Heart right ventricle (tissue), 16 donors: Measurements from ENCODE around the gene DCTN2. TPM values are rescaled to one million over a fixed set of nuclear protein-coding genes. Genes with fewer than 3 reads are reported as not detected.

Experiments
- ATAC-seq, 8 donors: fragments of 200-7000 bp; cut with Tn5 transposase; one replicate each; pipeline ENCODE4 v1.9.1; 2020; ENCODE audit warnings: mild to moderate bottlenecking in 8 of 8, moderate library complexity in 8 of 8, moderate number of reproducible peaks in 1 of 8
- DNase-seq, 2 donors: peaks; one replicate each; pipeline ENCODE4 v3.0.0-alpha.2; 2020
- H3K27ac ChIP-seq, 10 donors: fragments of 200-600 bp; sonication (generic) in 2 of 10; one replicate each; pipeline versions ENCODE4 v1.5.0 to v1.8.0; 2020 to 2022; ENCODE audit warnings: mild to moderate bottlenecking in 3 of 10
- H3K27me3 ChIP-seq, 7 donors: fragments of 200-600 bp; one replicate each; pipeline ENCODE4 v1.8.0; 2021 to 2022; ENCODE audit warnings: mild to moderate bottlenecking in 2 of 7
- H3K36me3 ChIP-seq, 9 donors: fragments of 200-600 bp; sonication (generic) in 1 of 9; one replicate each; pipeline versions ENCODE4 v1.5.0 to v1.8.0; 2020 to 2022; ENCODE audit warnings: mild to moderate bottlenecking in 2 of 9
- H3K4me1 ChIP-seq, 9 donors: fragments of 200-600 bp; sonication (generic) in 1 of 9; one replicate each; pipeline versions ENCODE4 v1.5.0 to v1.8.0; 2020 to 2022; ENCODE audit warnings: mild to moderate bottlenecking in 4 of 9
- H3K4me3 ChIP-seq, 10 donors: fragments of 200-600 bp; sonication (generic) in 2 of 10; one replicate each; pipeline versions ENCODE4 v1.5.0 to v1.8.0; 2020 to 2022; ENCODE audit warnings: mild to moderate bottlenecking in 7 of 10, moderate library complexity in 2 of 10
- H3K9me3 ChIP-seq, 11 donors: fragments of 200-600 bp in 10 of 11; sonication (generic) in 2 of 11; one replicate each; pipeline versions ENCODE4 v1.5.0 to v1.8.0; 2013 to 2022; ENCODE audit warnings: mild to moderate bottlenecking in 2 of 11, control low read depth in 1 of 11, moderate library complexity in 1 of 11
- WGBS, 2 donors: extraction: QIAGEN DNeasy Blood & Tissue Kit; methylation state at CpG; one replicate each; pipeline ENCODE4 v1.1.7; 2013; ENCODE audit warnings: inconsistent platforms in 1 of 2; 5-methylcytosine and 5-hydroxymethylcytosine counted together
- intact Hi-C, 10 donors: fragments of 100-400 bp; cut with DNase I; formaldehyde crosslinking; loops; one replicate each; pipeline versions ENCODE4 v1.11.1 to v1.14.2; 2022
- polyA plus RNA-seq, 2 donors: library from polyadenylated mRNA; stranded (reverse); fragments of 200-250 nt; gene quantifications; one replicate each; pipeline ENCODE4 v1.2.3, GENCODE V29; 2013
- total RNA-seq, 10 donors: library from RNA; stranded (reverse); fragmentation: NEBNext Ultra II Directional in 3 of 10; extraction: Animal tissue kit (Norgen Biotek cat#: 25700) in 3 of 10; gene quantifications; one replicate each; pipeline versions ENCODE4 v1.2.1 to v1.2.4, GENCODE V29; 2021 to 2023
- TF ChIP-seq, protein P1 (sequence below), 9 donors: fragments of 200-600 bp; sonication (generic) in 2 of 9; IDR thresholded peaks; one replicate each; pipeline versions ENCODE4 v1.5.0 to v1.8.0; 2021 to 2022; ENCODE audit warnings: antibody characterized with exemption in 9 of 9, mild to moderate bottlenecking in 5 of 9, moderate library complexity in 1 of 9
- donor health status: Arrhythmogenic right ventricular cardiomyopathy.
- donor health status: ischemic (EF 13 %, LVEDD 7.1; RV severe dilation, severe dysfunction).
- donor health status: healthy with polysubstance abuse.
- donor health status: DM: no; HTN: yes; CAD: no.
- donor health status: DM: no; HTN: no; CAD: no.
- donor health status: ischemic (EF 25% LVEDD 6.9; RV normal size, moderate dysfunction).
- donor health status: ischemic (EF 25% LVEDD 5.7; RV mildly dilated, moderate dysfunction).
- donor health status: healthy.
- donor health status: DM: yes; HTN: yes; CAD: no.
- donor health status: Ischemic cardiomyopathy.
- donor health status: ischemic (EF 35%, LVEDD 5.7; RV mildly dilated, moderate dysfunction).
- donor health status: nonischemic (EF 11% LVEDD 7.7; RV severe dilation, severe dysfunction).
- donor health status: DM: yes; HTN: yes; CAD: no.
- donor health status: PGD.
- donor health status: ischemic (EF 29% LVEDD 5.4; RV normal size, mild dysfunction).
- donor health status: nonischemic (EF 23%, LVEDD 6.1; RV moderate dilation, normal function).

Gene DCTN2
- total and polyA plus RNA-seq, 12 donors: 45.9 to 174 (median 101) TPM

- intact Hi-C loops: loop anchor here in 2 of 10 donors (2.0 kb wide), 1 partner anchor 24 kb away; the partner anchor contains the start of gene DCTN2 (in 2 of the 2)
- peak in 3 of 8 donors; percentile 0 to 8 (median 2) for ATAC-seq
Observed at GRCh38 chr12:57522887-57523705, 23.9 kb downstream of the DCTN2 start.

DNA sequence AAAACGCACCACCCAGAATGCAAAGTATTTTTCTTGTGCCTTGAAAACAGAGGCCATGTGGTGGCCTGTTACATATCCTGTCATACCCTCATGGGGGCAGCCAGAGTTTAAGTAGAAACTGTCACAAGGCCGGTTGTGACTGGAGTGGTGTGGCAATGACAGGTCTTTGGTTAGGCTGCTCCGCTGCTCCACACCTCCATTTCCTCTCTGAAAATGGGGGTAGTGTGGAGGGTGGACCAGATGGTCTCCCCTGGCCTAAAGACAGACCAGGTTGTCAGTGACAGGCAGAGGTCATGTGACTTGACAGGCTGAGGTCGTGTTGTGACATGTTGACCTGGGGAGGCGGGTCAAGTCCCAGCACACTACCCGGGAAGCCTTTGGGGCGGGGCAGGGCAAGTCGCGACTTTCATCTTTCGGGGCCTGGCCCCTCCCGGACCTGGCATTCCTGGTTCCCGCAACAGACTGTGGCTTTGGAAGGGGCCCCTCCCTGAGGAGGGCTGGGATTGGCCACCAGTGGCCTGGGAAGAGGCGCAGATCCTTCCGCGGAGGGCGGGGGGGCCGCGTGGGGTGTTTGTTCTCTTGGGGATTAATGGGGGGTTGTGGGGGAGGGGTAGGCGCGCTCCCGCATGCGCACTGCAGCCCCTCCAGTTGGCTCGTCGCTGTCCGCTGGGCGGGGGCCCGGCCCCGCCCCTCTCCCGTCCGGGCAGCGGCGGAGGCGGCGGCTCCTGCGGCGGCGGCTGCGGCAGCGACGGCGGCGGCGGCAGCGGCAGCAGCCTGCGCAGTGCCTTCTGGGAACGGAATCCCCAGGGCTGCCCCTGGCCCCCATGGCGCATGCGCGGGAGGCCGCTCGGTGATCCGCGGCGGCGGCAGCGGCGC, 24.7 kb downstream of the DCTN2 start, which contains the start of gene MBD6:
Gene MBD6 (plus strand): TSS at position 814 of the 876 bp plus-strand sequence. CDS start 1,480 bp downstream, outside the sequence.
- 0 to 1% methylated on average over 33 to 56 of the region's 57 CpGs for WGBS, 2 donors
- peaks cover 25 to 69% (median 57%) of the 10 kb centered on the region in 9 donors for H3K4me1 ChIP-seq
- intact Hi-C loops: loop anchor here in 2 of 10 donors (2.0 kb wide), 1 partner anchor 25 kb away; the partner anchor contains the start of gene DCTN2 (in 2 of the 2)
- TF ChIP-seq, protein P1, sequence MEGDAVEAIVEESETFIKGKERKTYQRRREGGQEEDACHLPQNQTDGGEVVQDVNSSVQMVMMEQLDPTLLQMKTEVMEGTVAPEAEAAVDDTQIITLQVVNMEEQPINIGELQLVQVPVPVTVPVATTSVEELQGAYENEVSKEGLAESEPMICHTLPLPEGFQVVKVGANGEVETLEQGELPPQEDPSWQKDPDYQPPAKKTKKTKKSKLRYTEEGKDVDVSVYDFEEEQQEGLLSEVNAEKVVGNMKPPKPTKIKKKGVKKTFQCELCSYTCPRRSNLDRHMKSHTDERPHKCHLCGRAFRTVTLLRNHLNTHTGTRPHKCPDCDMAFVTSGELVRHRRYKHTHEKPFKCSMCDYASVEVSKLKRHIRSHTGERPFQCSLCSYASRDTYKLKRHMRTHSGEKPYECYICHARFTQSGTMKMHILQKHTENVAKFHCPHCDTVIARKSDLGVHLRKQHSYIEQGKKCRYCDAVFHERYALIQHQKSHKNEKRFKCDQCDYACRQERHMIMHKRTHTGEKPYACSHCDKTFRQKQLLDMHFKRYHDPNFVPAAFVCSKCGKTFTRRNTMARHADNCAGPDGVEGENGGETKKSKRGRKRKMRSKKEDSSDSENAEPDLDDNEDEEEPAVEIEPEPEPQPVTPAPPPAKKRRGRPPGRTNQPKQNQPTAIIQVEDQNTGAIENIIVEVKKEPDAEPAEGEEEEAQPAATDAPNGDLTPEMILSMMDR (IDR thresholded peaks at IDR 0.05): no peak
- DNase-seq (peak; percentile 94 to 95), ATAC-seq (peak; percentile 29 to 62 (median 45))
- H3K9me3 ChIP-seq: no peaks in the 10 kb centered on the region
- H3K4me3 ChIP-seq: peak within 1 kb of the TSS; percentile 52 to 98 (median 82)
- peaks cover 0 to 50% (median 20%) of the 10 kb centered on the region in 9 donors for H3K36me3 ChIP-seq
- no peaks in the 10 kb centered on the region for H3K27me3 ChIP-seq
- H3K27ac ChIP-seq: peak within 1 kb of the TSS; percentile 89 to 100 (median 98)

More at GRCh38 chr12:57522887-57523705, 23.9 kb downstream of the DCTN2 start:
- Histone ChIP-seq H3K27ac (peak overlapping the region; percentile 89 to 100 (median 98)), H3K9me3 (no peaks in the 10 kb centered on the region), H3K36me3 (peaks cover 0 to 50% (median 20%) of the 10 kb centered on the region in 9 donors), H3K27me3 (no peaks in the 10 kb centered on the region), H3K4me1 (peaks cover 25 to 60% (median 49%) of the 10 kb centered on the region in 9 donors), H3K4me3 (peak overlapping the region; percentile 52 to 98 (median 82))
- DNase-seq: peak; percentile 67 to 77
- WGBS, 2 donors: 0 to 1% methylated on average over 25 to 38 of the region's 38 CpGs
- TF ChIP-seq, protein P1 (IDR thresholded peaks at IDR 0.05): no peak

GRCh38 chr12:57521525-57522010, 25.4 kb downstream of the DCTN2 start:
- Histone ChIP-seq H3K9me3 (no peaks in the 10 kb centered on the region), H3K36me3 (peaks cover 0 to 50% (median 24%) of the 10 kb centered on the region in 9 donors), H3K4me3 (peak overlapping the region in 7 of 10 donors; percentile 70 to 98 (median 86)), H3K27ac (peak overlapping the region; percentile 89 to 100 (median 98)), H3K4me1 (peaks cover 25 to 75% (median 64%) of the 10 kb centered on the region in 9 donors), H3K27me3 (no peaks in the 10 kb centered on the region)
- intact Hi-C loops: loop anchor here in 2 of 10 donors (2.0 kb wide), 1 partner anchor 25 kb away; the partner anchor contains the start of gene DCTN2 (in 2 of the 2)
- ATAC-seq (peak in 4 of 8 donors; percentile 15 to 22 (median 16)), DNase-seq (peak; percentile 46 to 47)
- TF ChIP-seq, protein P1 (IDR thresholded peaks at IDR 0.05): peak in 1 of 9 donors; percentile 16
- WGBS, 2 donors: 29 to 30% methylated on average over 17 of the region's 17 CpGs
